AG08396 (cell line): ENCODE measurements around the gene PRM1.
A peak's percentile ranks its signal among the peaks of the same experiment; 100 is the strongest.

ENCODE experiments used
- DNase-seq: peaks from one replicate; pipeline ENCODE4 v3.0.0; 2012; ENCODE audit warnings: low spot score, mixed read lengths

PRM1 gene, protein sequence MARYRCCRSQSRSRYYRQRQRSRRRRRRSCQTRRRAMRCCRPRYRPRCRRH

DNA sequence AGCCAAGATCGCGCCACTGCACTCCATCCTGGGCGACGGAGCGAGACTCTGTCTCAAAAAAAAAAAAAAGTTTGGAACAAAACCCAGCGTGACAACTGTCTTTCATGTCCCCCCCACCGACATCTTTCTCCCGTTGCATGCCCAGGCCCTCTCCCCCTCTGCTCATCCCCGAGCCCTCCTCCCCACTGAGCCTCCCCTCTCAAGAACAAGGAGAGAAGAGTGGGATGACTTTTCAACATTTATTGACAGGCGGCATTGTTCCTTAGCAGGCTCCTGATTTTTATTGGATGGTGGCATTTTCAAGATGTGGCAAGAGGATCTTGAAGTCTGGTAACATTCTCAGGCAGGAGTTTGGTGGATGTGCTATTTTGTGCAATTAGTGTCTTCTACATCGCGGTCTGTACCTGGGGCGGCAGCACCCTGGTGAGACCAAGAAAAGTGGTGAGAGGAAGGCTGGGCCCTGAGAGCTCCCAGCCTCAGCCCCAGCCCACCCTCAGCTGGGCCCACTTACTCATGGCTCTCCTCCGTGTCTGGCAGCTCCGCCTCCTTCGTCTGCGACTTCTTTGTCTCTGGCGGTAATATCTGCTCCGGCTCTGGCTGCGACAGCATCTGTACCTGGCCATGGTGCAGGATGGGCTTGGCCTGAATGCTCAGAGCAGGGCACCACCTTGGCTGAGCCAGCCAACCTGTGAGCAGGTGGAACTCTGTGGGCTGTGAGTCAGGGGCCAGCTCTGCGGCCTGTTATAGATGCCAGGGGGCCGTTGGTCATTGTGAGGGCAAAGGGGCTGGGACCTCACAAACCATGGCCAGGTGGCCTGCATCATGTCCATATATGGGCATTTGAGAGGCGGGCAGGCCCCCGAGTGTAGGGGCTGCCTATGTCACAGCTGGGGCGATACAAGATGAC, at the start of gene PRM1:
PRM1 (minus strand) TSS at position 715 of the 907 bp plus-strand sequence; CDS start at position 623, 92 bp downstream.
- no peak for DNase-seq

DNA sequence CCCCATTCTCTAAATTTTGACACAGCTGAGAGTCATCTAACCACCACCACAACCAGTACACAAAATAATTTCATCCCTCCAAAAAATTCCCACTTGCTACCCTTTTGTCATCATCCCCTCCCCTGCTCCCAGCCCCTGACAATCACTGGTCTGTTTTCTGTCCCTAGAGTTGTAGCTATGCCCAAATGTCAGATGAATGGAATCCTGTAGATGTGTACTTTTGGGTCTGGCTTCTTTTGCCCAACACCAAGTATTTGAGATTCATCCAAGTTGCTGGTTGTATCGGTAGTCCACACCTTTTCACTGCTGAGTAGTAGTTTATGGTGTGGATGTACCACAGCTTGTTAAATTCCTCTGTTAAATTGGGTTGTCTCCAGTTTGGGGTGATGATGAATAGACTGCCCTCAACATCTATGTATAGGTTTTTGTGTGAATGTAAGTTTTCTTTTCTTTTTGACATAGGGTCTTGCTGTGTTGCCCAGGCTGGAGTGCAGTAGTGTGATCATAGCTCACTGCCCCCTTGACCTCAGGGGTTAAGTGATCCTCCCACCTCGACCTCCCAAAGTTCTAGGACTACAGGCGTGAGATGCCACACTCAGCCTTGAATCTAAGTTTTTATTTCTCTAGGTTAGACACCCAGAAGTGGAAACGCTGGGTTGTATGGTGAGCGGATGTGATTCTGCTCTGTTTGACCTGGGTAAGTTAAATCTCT, 49.6 kb upstream of the PRM1 start:
- DNase-seq, result no peak

DNA sequence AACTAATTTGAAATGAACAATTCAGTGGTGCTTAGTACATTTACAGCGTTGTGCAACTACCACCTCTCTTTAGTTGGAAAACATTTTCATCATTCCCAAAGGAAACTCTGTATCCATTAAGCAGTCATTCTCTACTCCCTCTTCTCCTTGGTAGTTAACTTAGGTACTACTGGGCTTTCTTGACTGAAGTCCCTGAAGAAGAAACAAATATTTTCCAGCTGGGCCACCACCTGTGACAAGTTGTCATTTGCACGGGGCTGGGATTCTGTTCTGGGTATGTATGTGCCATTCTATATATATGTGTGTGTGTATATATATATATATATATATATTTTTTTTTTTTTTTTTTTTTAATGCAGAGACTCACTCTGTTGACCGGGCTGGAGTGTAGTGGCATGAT, 48.8 kb upstream of the PRM1 start:
- DNase-seq, result no peak

DNA sequence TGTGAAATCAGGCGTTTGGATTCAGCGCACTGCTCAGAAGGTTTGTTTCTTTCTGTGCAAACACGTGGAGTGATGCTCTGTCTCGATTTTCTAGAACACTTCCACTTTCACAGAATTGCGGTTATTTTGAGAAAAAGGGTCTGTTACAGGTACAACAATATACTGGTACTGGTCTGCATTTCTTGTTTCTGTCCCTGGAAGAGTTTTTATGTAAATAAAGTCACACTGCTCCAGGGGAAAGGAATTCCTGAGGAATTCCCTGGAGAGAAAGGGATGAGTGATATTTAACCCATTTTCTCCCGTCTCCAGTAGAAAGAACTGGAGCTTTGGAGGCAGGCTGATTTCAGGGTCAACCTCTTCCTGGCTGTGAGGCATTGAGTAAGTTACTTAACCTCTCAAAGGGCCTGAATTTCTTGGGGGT, 48.0 kb upstream of the PRM1 start:
- DNase-seq, result peak; percentile 38

DNA sequence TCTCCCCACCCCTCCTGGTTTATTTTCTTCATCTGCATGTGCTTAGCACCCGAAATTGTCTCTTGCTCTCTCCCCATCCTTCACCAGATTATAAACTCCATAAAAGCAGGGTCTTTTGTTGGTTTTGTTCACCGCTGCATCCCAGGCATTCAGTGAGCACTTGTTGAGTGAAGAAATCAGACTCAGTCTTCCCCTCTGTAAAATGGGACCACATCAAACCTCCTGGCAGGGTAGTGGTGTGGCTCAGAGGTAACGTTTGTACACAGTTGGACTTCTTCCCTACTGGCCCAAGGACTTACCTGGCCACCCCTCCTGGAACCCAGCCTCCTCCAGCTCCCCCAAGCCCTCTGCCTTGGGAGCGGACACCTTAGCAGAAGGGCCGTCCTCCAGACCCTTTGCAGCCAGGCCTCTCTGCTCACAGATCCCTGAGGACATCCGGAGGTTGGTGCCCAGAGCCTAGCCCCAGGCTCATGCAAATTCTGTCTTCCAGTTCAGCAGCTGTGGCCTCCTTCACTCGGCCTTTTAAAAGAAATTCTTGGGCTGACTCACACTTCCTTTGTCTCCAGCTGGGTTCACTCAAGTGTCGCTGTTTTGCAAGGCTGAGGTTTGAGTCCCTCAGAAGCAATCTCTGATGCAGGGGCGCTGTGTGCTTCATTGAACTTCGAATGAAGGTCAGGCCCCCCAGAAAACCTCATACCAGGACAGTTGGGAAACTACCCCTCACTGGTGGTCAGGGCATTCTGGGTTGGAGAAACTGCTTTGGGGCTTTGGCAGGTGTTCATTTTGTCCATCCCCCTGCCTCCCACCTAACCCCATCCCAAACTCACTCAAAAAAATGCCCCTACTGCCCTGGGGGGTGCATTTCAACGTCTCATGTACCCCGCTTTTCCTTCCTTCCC, 47.3 kb upstream of the PRM1 start:
- DNase-seq, result peak; percentile 89

DNA sequence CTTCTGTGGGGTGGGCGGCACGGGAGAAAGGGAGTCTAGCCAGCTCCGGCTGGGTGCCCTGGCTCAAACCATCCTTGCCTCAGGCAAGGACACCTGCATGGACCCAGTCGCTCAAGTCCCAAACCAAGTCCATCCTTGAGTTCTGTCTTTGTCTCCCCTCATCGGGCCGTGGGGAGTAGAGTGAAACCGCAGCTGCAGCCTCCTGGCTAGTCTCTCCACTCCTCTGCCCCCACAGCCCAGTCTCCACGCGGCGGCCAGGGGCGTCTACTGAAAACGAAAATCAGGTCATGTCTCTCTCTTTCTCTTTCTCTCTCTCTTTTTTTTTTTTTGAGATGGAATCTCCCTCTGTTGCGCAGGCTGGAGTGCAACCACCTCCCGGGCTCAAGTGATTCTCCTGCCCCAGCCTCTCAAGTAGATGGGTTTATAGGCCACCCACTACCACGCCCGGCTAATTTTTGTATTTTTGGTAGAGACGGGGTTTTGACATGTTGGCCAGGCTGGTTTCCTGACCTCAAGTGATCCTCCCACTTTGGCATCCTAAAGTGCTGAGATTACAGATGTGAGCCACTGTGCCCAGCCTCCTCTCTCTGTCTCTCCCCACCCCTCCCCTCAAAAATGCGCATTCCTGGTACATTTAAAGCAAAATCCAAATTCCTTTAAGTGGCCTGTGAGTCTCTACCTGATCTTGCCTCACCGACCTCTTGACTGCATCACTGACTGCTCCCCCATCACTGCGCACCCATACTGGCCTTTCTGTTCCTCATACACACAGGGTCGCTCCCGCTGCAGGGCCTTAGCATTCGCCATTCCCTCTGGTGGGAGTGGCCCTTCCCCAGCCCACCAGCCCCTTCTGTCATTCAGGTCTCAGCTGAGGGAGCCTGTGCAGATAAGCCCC, 46.4 kb upstream of the PRM1 start:
- no peak for DNase-seq

DNA sequence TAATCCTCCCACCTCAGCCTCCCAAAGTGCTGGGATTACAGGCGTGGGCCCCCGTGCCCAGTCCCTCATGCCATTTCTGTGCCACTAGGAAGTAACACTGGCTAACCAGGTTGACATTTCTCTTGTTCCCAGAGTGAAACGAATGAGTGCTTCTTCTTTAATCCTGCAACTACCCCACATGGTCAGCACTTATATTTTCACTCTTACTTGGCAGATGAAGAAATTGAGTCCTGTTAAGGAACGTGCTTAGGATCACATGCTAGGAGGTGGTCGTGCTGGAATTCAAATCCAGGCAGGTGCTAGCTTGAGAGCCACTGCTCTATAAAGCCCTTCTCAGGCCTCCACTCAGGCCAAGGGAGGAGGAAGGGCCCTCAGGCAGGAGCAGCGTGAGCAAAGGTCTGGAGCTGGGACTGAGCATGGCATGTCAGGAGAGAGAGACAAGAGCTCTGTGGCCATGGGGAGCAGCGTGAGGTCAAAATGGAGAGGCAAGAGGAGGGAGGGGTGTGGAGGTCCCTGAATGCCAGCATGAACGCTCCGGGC, 45.7 kb upstream of the PRM1 start:
- DNase-seq, result no peak

DNA sequence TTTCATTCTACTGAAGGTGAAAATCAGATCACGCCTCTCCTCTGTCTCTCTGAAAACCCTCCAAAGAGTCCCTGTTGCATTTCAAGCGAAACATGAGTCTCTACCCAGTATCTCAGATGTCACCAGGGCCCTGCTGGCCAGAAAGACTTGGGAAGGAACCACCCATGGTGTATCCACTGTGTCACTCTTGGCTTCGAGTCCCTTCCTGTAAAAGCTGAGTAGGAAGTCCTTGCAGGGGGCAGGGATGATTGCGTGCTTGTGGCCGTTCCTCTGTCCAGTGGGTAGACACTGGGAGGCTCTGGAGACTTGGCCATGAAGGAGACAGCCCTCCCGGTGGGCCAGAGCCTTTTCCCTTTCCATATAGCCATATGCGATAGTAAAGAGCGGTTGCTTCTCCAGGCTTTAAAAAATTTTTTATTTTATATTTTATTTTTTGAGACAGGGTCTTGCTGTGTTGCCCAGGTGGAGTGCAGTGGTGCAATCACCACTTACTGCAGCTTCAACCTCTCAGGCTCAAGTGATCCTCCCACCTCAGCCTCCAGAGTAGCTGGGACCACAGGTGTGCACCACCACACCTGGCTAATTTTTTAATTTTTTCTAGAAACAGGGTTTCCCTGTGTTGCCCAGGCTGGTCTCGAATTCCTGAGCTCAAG, 45.1 kb upstream of the PRM1 start:
- DNase-seq, result no peak

DNA sequence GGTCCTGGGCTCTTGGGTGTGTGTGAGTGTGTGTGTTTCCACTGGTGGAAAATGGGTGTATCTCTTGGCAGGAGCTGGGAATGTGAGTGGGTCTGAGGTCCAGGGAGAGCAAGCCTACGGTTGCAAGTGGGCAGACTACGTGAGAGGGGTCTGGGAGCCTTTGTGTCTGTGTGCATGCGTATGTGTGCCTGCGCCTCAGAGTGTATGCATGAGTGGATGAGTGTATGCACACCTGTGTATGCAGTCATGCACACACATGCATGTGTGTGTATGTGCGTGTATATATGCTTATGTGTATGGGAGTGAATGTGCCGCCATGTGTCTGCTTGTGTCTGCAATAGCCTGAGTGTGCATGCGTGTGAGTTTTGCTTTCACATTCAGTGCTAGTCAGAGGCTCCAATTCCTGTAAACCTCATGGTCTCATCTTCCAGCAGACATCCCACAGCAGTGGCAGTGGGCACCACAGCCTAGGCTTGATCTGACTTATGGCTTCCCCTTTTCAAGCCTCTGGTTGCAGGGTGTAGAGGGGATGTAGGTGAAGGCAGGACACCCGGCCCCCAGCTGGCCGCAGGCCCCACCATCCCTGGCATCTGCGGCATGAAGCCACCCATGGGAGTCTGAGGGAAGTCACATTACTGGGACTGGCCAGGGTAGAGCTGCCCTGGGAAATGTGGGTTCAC, 44.4 kb upstream of the PRM1 start:
- DNase-seq, result no peak

DNA sequence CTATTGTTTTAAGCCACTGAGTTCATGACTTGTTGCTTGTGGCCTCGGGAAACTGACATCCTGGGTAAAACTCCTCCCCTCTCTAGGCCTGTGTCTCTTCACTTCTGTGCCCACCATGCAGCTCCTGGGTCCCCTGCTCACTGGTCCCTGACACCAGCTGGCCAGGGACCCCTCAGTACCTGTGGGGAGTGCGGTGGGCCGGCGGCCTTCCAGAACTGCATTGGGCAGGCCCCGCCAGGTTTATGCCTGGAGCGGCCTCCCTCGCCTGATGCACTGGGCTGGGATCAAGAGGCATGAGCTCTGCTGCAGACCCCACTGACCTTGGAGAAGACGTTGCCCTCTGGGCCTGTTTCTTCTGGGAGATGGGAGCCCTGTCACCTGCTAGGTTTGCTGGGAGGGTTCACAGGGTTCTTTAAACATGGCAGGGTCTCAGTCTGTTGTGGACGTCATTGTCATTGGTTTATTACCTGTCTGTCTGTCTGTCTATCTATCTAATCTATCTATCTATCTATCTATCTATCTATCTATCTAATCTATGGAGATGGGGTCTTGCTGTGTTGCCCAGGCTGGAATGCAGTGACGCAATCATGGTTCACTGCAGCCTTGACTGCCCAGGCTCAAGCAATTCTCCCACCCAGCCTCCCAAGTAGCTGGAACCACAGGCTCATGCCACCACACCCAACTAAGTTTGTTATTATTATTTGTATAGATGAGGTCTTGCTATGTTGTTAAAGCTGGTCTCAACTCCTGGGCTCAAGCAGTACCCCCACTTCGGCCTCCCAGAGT, 42.6 kb upstream of the PRM1 start:
- DNase-seq, result no peak

DNA sequence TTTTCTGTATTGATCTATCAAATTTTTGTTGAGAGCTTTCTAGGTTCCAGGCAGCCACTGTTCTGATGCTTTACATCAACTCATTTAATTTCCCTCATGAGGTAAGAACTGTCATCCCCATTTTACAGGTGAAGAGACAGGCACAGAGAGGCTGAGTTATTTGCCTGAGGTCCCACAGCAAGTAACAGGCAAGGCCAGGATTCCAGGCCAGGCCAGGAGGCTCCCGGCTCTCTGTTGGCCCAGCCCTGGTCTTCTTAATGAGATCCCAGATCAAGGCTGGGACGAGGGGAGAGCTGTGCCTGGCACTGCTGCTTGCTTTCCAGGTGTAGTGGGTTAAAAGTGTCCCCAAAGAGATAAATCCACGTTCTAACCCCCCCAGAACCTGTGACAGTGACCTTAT, 41.7 kb upstream of the PRM1 start:
- no peak for DNase-seq

DNA sequence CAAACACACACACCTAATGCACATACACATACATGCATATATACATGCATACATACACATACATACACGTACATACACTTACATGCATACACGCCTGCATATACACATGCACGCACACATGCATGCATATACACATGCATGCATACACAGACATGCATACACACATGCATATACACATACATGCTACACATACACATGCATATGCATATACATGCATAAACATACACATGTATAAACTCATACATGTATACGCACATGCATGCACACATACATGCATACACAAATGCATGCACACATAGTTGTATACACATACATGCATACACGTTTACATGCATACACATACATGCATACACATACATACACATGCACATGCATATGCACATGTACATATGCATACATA, 40.5 kb upstream of the PRM1 start:
- DNase-seq, result no peak

DNA sequence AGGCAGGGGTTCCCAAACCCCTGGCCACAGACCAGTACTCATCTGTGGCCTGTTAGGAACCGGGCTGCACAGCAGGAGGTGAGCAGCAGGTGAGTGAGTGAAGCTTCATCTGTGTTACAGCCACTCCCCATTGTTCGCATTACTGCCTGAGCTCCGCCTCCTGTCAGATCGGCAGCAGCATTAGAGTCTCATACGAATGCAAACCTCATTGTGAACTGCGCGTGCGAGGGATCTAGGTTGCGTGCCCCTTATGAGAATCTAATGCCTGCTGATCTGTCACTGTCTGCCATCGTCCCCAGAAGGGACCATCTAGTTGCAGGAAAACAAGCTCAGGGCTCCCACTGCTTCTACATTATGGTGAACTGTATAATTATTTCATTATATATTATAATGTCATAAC, 39.0 kb upstream of the PRM1 start:
- no peak for DNase-seq

DNA sequence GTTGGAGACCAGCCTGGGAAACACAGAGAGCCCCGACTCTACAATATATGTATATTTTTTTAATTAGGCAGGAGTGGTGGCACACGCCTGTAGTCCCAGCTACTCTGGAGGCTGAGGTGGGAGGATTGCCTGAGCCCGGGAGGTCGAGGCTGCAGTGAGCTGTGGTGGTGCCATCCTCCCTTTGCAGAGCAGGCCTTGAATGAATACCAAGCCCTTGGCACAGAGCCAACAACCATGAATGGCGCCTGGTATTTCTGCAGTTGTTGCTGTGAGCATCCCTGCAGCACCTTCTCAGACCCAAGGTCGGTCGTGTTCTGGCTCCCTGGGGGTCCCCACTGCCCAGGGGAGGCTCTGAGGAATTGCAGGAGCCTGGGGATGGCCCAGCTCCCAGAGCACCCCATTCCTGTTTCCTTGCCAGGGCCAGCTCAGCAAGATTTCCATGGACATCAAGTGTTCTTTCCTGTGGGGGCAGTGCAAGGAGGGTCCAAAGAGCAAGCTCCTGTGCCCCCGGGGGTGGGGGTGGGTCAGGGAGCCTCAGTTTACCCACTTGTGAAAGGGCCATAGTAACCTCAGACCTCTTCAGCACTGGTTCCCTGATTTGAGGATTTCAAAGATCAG, 38.5 kb upstream of the PRM1 start:
- no peak for DNase-seq

DNA sequence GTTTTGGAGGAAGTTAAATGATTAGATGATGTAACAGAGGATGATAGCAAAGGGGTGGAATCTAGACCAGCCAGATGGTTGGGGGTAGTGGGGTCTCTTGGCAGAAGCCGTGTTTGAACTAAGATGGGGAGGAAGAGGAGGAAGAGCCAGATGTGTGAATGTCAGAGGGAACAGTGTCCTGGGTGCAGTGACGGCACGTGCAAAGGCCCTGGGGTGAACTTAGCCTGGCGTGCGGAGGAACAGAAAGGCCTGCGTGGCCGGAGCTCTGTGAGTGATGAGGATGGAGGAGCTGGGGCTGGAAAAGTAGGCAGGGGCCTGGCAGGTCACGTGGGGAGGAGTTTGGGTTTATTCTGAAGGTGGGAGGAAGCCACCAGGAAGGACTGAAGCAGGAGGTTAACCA, 37.7 kb upstream of the PRM1 start:
- DNase-seq, result no peak

DNA sequence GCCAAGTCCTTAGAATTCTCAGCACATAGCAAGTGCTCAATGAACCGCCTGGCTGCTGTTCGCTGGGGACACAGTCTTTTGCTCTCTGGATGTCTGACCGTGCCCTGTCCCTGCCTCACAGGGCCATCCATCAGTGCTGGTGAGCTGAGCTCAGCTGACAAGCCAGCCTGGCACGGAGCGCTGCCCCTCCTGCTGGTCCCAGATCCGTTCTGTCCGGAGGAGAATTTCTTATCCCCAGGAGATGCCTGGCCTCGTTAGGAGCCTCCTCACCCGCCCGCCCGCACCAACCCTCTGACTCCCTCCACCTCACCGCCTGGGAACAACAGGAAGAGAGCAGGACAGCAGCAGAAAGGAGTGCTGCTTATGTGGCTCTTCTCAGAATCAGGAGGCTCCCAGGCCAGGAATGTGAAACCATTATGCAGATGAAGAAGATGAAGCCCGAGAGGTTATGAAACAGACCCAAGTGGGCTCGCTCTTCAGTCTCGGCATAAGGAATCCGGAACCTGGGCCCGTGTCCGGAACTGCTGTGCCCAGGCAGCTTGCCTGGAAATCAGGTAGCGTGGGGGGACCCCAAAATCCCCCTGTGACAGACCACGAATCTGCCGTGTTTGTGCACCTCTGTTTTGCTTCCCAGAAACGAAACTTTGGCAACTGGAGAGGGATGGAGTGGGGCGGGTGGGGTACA, 35.3 kb upstream of the PRM1 start:
- DNase-seq, result no peak

DNA sequence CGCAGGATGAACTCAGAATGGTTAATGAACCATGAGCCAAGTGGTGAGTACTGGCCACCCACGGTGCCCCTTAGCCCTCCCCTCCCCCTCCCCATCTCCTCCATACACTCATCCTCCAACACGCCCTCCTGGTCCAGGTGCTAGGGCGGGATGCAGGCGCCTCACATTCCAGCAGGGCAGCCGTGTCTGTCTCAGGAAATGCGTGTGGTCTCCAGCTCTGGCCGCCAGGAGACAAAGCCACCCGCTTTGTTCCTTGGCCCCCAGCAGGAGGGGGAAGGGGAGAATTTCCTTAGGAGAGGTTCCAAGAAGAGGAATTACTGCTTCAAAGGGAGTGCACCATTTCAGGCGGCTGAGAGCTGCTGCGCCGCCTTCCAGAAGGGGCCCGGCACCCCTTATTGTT, 34.4 kb upstream of the PRM1 start:
- no peak for DNase-seq
